GM12874 (cell line): ENCODE results near the gene RPL3.

Experiments
- TF ChIP-seq, protein P1 (sequence below): IDR thresholded peaks from 2 replicates; pipeline ENCODE4 v1.5.1; 2011; ENCODE audit warnings: low read depth, mild to moderate bottlenecking, control low read depth, low read length, moderate library complexity; ENCODE audit not compliant: insufficient read depth

Gene RPL3

DNA sequence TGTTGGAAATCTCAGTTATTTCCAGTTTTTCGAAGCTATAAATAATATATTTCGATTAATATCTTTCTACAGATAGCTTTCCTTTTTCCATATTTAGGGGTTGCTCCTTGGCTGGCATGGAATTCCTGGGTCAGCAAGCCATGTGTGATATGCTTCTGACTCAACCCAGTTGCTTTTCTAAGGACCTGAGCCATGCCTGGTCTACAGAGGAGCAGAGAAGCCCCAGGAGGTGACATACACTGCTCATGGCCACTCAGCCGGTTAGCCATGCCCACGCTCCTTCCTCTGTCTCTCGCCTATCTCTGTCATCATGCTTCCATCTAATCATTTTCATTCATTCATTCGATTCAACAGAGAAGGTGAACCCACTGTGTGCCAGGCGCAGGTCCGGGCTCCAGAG is 51.4 kb downstream of the RPL3 start:
- TF ChIP-seq, protein P1, sequence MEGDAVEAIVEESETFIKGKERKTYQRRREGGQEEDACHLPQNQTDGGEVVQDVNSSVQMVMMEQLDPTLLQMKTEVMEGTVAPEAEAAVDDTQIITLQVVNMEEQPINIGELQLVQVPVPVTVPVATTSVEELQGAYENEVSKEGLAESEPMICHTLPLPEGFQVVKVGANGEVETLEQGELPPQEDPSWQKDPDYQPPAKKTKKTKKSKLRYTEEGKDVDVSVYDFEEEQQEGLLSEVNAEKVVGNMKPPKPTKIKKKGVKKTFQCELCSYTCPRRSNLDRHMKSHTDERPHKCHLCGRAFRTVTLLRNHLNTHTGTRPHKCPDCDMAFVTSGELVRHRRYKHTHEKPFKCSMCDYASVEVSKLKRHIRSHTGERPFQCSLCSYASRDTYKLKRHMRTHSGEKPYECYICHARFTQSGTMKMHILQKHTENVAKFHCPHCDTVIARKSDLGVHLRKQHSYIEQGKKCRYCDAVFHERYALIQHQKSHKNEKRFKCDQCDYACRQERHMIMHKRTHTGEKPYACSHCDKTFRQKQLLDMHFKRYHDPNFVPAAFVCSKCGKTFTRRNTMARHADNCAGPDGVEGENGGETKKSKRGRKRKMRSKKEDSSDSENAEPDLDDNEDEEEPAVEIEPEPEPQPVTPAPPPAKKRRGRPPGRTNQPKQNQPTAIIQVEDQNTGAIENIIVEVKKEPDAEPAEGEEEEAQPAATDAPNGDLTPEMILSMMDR = no peak

DNA sequence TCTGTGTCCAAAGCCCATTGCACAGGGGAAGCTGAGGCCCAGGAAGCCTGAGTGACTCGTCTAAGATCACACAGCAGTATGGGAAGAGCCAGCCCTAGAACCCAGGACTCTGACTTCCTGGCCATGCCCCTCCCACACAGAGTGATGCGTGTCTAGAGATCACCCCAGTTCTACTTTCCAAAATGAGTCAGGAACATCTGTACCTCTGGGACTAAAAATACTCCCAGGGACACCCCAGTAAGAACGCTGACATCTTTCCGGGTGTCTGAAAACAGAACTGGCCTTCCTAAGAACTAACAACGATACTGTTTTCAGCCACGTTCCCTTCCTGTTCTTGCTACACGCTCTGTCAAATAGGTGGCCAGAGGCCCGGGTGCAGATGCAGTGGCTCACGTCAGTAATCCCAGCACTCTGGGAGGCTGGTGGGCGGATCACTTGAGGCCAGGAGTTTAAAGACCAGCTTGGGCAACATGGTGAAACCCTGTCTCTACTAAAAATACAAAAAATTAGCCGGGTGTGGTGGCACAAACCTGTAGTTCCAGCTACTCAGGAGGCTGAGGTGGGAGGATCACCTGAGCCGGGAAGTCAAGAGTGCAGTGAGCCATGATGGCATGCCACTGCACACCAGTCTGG is 52.9 kb downstream of the RPL3 start:
- TF ChIP-seq, protein P1 = no peak

DNA sequence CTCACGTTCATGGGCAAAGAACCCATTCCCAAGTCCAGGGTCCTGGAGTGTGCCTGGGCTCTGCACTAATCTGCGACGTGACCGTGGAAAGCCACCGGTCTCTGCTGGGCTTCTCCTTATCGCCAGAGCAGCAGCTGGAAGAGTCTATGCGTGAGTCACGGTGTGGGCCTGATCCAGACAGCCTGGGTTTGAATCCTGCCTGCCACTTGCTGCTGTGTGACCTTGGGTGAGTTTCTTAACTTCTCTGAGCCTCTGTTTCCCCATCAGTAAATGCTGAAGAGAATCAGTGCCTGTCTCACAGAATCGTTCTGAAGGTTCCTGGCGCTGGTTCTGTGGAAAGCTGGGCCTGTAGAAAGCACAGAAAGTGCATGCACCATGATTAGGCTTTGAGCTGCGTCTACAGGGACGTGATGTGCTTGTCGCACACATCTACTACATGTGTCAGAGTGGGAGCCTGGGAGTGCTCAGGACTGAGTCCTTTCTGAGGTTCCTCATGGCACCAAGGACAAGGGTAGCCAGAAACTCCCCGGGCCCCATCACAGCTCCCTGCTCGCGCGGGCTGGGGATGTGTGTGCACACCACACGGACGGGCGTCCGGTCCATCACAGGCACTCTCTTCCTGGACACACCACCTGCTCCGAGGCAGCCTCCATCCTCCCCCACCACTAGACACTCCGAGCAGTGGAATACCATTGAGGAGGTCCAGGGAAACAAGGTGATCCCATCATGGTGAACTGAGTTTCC is 54.1 kb downstream of the RPL3 start:
- TF ChIP-seq, protein P1 = no peak

DNA sequence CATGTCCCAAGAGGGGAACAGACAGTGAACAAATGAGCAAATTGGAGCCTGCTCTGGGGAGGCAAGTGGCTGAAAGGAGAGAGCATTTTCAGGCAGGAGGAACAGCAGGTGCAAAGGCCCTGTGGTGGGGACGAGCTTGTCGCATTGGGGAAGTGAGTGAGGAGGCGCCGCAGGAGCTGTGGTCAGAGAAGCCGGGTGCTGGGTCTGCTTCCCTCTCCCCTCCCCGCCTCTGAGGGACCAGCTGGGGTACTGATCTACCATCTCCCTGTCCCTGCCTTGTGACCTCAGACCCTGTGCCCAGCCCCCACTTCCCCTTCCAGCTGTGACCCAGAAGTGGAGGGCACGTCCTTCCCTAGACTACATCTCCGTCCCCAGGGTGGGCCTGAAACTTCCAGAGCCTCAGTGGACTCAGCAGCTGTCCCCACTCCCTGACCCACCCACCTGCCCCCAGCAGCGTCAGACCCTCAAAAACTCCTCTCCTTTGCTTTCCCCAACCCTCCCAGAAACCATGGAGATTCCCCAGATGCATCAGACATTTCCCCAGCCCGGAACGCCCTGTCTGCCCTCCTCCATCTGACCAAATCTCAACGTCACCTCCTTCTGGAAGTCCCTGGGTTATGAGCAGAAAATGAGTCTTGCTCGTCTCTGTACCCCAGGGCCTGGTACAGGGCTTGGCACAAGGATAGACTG is 54.9 kb downstream of the RPL3 start:
- TF ChIP-seq, protein P1 = no peak

DNA sequence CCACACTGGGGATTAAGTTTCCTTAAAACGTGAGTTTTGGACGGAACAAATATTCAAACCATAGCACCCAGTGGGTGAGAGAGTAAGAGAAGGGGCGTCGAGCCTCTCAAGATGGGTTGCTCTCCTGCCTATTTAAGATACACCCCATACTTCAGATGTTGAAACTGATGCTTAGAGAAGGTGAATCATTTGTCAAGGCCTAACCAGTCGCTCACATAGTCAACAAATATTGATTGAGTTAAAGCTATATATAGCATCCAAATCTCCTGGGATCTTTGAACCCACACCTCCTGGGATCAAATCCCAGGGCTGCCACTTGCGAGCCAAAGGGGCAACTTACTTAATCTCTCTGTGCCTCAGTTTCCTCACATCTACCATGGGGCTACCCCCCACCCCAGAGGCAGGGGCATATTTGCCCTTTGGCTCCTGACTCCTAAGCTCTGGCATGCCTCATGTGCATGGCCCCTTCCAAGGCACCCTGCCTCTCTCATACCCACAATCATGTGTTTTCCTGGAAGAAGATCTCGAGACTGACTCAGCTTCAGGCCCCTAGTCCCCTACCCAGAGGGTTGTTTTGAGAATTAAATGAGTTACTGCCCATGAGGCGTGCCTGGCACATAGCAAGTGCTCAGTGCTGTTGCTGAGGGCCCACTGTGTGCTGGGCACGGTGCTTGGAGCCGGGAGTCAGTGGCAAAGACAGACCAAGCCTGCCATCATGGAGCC is 55.6 kb downstream of the RPL3 start:
- TF ChIP-seq, protein P1 = no peak
